Measurements from ENCODE around the gene CCDC33.

CCDC33 gene

GRCh38 chr15:74202452-74203401 is 33.4 kb upstream of the CCDC33 start, which contains the start of gene STRA6:
Gene STRA6, minus strand, starts transcription at chr15:74202787. Its CDS starts 520 bp downstream, at chr15:74202267.
- peak; percentile 22; the same call in 1 of the 2 replicates for TF ChIP-seq CTCF (IDR thresholded peaks at IDR 0.05)
- TF ChIP-seq ZFX (IDR thresholded peaks at IDR 0.05; ENCODE audit: borderline replicate concordance) = no peak
- H3K27ac ChIP-seq = no peak within 1 kb of the TSS

GRCh38 chr15:74203914-74204431 is 32.2 kb upstream of the CCDC33 start:
- no peak for TF ChIP-seq CTCF (IDR thresholded peaks at IDR 0.05)
- no peak for TF ChIP-seq ZFX (IDR thresholded peaks at IDR 0.05; ENCODE audit: borderline replicate concordance)
- H3K27ac ChIP-seq = no peak overlapping the region

GRCh38 chr15:74205582-74205947 is 30.6 kb upstream of the CCDC33 start:
- TF ChIP-seq ZFX (IDR thresholded peaks at IDR 0.05; ENCODE audit: borderline replicate concordance) (no peak), CTCF (IDR thresholded peaks at IDR 0.05) (no peak)
- H3K27ac ChIP-seq = no peak overlapping the region

GRCh38 chr15:74206801-74207281 is 29.3 kb upstream of the CCDC33 start:
- no peak overlapping the region for H3K27ac ChIP-seq
- TF ChIP-seq CTCF (IDR thresholded peaks at IDR 0.05) (no peak), ZFX (IDR thresholded peaks at IDR 0.05; ENCODE audit: borderline replicate concordance) (no peak)

GRCh38 chr15:74207652-74208440 is 28.3 kb upstream of the CCDC33 start:
- TF ChIP-seq CTCF (IDR thresholded peaks at IDR 0.05) (no peak), ZFX (IDR thresholded peaks at IDR 0.05; ENCODE audit: borderline replicate concordance) (no peak)
- no peak overlapping the region for H3K27ac ChIP-seq

- TF ChIP-seq CTCF (IDR thresholded peaks at IDR 0.05) = no peak
- no peak for TF ChIP-seq ZFX (IDR thresholded peaks at IDR 0.05; ENCODE audit: borderline replicate concordance)
Observed at GRCh38 chr15:74208496-74208895, 27.6 kb upstream of the CCDC33 start.

More at GRCh38 chr15:74208496-74208895, 27.6 kb upstream of the CCDC33 start:
- no peak overlapping the region for H3K27ac ChIP-seq
